ENCODE measurements around the gene SLC22A8. TPM values are rescaled to one million over a fixed set of nuclear protein-coding genes. Genes with fewer than 3 reads are reported as not detected.
"Not testable (repeated sequence)": the region's sequence is repeated elsewhere in the genome, so short reads cannot be mapped to it uniquely, and the experiment has no call there.

The SLC22A8 gene, protein sequence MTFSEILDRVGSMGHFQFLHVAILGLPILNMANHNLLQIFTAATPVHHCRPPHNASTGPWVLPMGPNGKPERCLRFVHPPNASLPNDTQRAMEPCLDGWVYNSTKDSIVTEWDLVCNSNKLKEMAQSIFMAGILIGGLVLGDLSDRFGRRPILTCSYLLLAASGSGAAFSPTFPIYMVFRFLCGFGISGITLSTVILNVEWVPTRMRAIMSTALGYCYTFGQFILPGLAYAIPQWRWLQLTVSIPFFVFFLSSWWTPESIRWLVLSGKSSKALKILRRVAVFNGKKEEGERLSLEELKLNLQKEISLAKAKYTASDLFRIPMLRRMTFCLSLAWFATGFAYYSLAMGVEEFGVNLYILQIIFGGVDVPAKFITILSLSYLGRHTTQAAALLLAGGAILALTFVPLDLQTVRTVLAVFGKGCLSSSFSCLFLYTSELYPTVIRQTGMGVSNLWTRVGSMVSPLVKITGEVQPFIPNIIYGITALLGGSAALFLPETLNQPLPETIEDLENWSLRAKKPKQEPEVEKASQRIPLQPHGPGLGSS
- not detected for polyA plus RNA-seq (2013, experiment 1 of 2; ENCODE audit: insufficient read length)
- polyA plus RNA-seq (2013, experiment 2 of 2; ENCODE audit: insufficient read length), result not detected

DNA sequence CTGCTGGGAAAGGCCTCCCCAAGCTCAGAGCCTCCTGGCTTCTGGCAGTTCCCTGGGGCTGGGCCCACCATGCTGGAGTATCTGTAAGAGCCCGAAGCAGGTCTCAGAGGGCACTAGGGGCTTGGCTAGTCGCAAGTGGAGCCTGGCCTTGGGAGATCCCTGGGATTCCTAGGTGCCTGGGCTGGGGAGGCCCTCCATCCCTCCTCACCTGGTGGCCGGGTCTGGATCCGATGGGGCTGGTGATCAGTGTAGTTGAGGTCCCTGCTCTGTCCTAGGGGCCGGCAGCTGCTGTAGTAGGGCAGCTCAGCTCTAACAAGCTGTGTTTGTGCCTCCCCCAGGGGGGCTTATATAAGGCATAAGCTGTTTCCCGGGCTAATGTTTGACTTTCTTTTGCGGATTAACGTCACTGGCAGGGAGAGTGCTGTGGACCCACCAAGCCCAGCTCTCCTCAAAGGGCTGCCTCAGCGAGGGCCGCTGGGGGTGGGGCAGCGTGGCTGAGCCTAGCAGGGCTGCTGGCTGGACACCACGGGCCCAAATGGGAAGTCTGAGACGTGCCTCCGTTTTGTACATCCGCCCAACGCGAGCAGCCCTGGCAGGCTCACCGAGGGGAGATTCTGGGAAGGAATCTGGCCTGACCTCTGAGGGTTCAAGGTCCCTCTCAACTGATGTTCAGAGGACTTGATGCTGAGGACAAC is at the start of gene SLC22A8:
SLC22A8 (minus strand) TSS at position 321 of the 695 bp plus-strand sequence. CDS start 883 bp downstream, outside the sequence.
- DNase-seq, result no peak

- not testable (repeated sequence) for DNase-seq
These were observed 30.6 kb upstream of the SLC22A8 start for GRCh38 chr11:63046203-63046602.

DNA sequence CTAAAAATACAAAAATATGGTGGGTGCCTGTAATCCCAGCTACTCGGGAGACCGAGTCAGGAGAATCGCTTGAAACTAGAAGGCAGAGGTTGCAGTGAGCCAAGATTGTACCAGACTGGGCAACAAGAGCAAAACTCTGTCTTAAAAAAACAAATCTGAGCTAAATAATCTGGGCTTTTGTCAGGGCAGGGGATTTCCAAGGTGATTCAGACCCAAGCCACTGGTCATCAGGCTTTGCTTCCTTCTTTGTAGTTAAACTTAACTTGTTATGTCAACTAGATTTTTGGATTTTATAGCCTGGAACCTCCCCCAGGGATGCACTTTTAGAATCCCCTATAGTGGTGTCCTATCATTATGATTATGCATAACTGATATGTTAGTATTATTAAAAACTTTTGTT is 27.0 kb upstream of the SLC22A8 start:
- DNase-seq, result no peak

DNA sequence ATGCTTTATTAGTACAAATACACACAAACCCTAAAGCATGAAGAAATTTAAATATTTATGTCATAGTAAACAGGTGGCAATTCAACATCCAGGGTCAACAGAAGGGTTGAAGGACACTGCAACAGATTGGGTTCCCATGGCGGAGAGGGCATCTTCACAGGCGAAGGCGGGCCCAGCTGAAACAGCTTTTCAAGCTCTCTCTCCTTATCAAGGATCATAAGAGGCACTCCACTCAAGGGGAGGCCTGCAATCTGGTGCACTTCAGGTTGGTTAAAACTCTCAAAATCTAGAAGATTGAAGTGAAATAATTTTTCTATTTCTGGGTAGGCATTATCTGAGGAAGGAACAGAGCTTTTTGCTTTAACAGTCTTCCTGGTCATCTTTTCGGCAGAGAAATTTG is 16.8 kb upstream of the SLC22A8 start:
- no peak for DNase-seq

DNA sequence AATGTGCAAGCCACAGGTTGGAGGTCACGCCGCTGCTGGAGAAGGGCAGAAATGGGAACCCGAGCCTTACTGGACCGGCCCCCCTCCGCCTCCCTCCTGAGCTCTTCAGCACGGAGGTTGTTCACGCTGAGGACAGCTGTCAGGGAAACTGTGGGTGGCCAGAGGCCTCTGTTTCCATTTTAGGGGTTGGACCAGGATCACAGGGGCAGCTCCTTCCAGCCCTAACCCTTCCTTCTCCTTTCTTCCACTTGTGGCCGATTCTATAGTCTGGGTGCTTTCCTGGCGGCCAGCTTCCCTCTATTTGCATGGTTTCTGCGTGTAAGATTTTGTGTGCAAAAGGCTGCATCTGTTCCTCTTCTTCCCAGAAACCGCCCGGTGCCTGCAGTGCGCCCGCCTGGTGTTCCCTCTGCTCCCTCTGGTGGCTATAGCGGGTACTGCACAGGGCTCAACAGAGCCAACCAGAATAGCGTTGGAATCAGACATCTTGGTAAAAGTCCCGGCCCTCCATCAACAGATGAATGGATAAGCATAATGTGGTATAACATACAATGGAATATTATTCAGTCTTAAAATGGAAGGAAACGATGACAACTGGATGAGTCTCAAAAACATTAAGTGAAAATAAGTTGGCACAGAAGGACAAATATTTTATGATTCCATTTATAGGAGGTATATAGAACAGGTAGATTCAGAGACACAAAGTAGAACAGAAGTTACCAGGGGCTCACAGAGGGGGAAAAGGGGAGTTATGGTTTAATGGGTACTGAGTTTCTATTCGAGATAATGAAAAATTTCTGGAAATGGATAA is 8.4 kb upstream of the SLC22A8 start:
- peak; percentile 65 for DNase-seq

- no peak for DNase-seq
These were observed 7.7 kb upstream of the SLC22A8 start for GRCh38 chr11:63023222-63023814.

DNA sequence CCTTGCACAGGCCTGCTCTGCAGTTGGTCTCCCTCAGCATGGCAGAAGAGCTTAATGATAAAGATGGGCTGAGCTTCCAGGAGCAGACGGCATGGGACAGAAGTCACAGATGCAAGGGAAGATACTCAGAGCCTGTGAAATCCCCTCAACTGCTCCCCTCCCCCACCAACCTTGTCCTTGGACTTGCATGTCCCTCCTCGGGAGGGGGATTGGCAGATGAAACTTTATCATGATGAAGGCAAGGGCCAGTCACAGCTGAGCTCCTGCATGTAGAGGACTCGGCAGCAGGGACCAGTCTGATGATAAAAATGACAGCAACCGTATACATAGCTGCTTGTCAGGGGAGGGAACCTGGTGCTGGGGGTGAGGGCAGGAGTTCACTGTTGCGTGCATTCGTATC is 6.8 kb upstream of the SLC22A8 start:
- DNase-seq, result no peak

- no peak for DNase-seq
These were observed 5.1 kb upstream of the SLC22A8 start for GRCh38 chr11:63020671-63021291.

DNA sequence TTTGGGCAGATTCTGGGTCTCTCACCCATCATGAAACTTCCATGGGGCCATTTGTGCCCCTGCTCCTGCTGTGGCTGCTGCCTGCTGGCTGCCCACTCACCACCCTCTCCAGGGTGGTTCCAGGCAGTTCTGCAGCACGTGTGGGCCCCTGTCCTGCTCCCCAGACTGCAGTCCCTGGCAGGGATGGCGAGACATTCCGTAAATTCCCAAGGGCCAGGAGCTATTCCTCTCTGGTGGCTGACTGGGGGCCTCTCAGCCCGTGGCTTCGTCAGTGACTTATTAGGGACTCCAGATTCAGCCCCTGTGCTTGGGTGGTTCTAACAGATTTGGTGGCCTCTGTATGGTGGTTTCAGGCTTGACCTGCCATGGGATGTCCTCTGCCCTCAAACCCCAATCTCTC is 3.9 kb upstream of the SLC22A8 start:
- DNase-seq, result no peak

DNA sequence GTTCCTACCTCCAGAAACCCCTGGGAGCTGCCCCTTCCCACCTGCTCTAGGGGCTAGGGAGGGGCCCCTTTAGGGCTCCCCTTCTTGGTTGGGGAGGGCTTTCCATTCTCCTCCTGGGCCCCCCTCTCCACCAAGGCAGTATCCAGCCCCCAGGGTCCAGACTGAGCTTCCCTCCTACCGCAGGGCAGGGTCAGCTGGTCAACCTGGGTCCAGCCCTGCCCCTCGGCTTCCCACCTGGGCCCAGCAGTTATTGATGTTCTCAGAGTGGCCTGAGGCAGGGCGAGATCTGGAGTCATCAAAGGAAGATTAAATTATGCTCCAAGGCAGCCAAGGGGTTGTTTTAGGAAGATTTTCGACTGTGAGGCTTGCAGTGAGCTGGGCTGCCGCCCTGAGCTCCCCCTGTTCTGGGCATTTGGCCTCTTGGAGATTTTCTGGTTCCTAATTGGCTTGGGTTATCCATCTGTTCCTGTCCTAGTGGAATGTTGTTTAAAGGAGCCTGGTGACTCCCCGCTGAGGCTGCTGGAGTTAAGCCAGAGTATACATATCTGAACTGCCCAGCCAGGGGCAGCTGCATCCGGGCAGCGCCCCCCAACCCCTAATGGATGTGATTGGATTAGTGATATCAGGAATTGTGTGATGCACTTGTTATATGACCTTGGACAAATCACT is 1.8 kb upstream of the SLC22A8 start:
- DNase-seq, result no peak

GRCh38 chr11:63014408-63015055 is 1.1 kb downstream of the SLC22A8 start:
- DNase-seq, result no peak

- DNase-seq, result no peak
These were observed 2.8 kb downstream of the SLC22A8 start for GRCh38 chr11:63012839-63013238.

- no peak for DNase-seq
These were observed 3.2 kb downstream of the SLC22A8 start for GRCh38 chr11:63012430-63012829.

- DNase-seq, result no peak
These were observed 4.7 kb downstream of the SLC22A8 start for GRCh38 chr11:63010934-63011439.

DNA sequence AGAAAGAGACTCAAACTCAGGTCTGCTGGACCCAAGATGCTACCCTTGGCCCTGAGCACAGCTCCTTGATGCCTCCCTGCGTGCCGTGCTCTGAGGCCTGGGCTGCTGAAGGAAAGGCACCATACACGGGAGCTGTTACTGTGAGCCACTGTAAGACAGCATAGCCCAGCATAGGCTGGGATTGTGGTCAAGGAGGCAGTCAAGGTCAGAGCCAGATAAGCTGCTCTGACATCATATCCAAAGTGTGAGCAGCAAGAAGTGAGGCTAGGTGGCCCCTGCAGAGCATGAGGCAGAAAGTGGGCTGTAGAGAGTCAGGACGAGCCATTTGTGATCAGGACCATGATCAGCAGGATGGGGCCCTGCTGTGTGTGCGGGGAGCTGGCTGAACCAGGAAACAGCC is 7.7 kb downstream of the SLC22A8 start:
- no peak for DNase-seq

- DNase-seq, result no peak
These were observed 14.2 kb downstream of the SLC22A8 start for GRCh38 chr11:63001456-63001855.

- no peak for DNase-seq
These were observed 16.0 kb downstream of the SLC22A8 start for GRCh38 chr11:62999649-63000048.

- DNase-seq, result no peak
These were observed 16.5 kb downstream of the SLC22A8 start for GRCh38 chr11:62999156-62999555.

- DNase-seq, result no peak
These were observed 19.4 kb downstream of the SLC22A8 start for GRCh38 chr11:62996271-62996670.

DNA sequence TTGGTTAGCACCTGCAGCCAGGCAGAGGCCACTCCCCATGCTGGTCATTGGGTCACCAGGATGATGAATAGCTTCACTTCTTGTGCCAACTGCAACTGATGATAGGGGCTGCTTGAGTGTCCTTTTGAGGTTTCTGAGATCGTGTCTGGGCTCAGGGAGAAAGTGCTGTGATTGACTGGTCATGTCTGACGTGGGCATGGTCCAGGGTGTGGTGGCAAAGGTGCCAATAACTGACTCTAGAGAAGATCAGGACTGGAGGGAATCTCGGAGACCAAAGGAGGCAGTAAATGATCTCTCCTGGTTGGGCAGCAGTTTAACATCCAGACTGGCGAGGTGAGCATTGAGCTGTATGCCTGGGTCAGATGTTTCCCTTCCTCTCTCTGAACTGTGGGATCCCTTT is 20.9 kb downstream of the SLC22A8 start:
- DNase-seq, result no peak

Measured in fibroblast of skin of abdomen (primary cell).